ENCODE results near the gene ZNF566. TPM values are rescaled to one million over a fixed set of nuclear protein-coding genes. Genes with fewer than 3 reads are reported as not detected.

The ZNF566 gene
- total and polyA plus RNA-seq, 2 of the 13 experiments (the other 11 are each of a cell fraction or from before 2014, with no cell fraction given): 4.8 to 13.7 TPM

- no peak for TF ChIP-seq ZC3H13 (CRISPR knock-in tag; IDR thresholded peaks at IDR 0.05)
- peak; percentile 90 for TF ChIP-seq ZNF160 (CRISPR knock-in tag; IDR thresholded peaks at IDR 0.05)
- Histone ChIP-seq H2AFZ (ENCODE audit: low read length) (no peak overlapping the region), H3K9me3 (ENCODE audit: low read length) (peaks cover 70% of the 10 kb centered on the region), H3K27me3 (ENCODE audit: control insufficient read depth in 1 of 2, insufficient read depth in 2 of 2, low read length in 2 of 2) (no peaks in the 10 kb centered on the region), H3K36me3 (replicated peaks in 1 of 2; ENCODE audit: control insufficient read depth in 1 of 2, insufficient read depth in 2 of 2, low read length in 2 of 2) (no peaks in the 10 kb centered on the region), H3K27ac (ENCODE audit: extremely low read length, insufficient read depth, low read length) (no peak overlapping the region), H3K4me2 (ENCODE audit: low read depth, low read length) (no peak overlapping the region), H3K9ac (ENCODE audit: insufficient read depth, low read depth, low read length) (no peak overlapping the region), H4K20me1 (ENCODE audit: insufficient read depth, low read length) (no peaks in the 10 kb centered on the region), H3K4me3 (replicated peaks in 1 of 3; ENCODE audit: insufficient read depth in 1 of 3, low read depth in 2 of 3, low read length in 3 of 3) (no peak overlapping the region), H3K4me1 (ENCODE audit: insufficient read depth, low read length) (no peaks in the 10 kb centered on the region), H3K79me2 (ENCODE audit: insufficient read depth, low read length) (no peaks in the 10 kb centered on the region)
- 37% methylated on average over 5 of the region's 5 CpGs for WGBS (ENCODE audit: low lambda C conversion rate)
- ChIA-PET CTCF (ENCODE audit: low intra/inter-chr PET ratio, low total read pairs) (no interaction called here), POLR2A (no interaction called here)
- intact Hi-C loops (cut with micrococcal nuclease; ENCODE audit: unreplicated experiment) (no loop called here), in situ Hi-C loops (cut with HindIII; ENCODE audit: extremely low pct_ligation_motif_present, low pct_unique_long_range_greater_than_20kb) (no loop called here)
- ATAC-seq (no peak), FAIRE-seq (no peak), DNase-seq (ENCODE audit: low spot score) (no peak)
- no TSS peak for BruUV-seq (replicated peaks)
Measured at GRCh38 chr19:36501973-36502372, 12.6 kb upstream of the ZNF566 start.

DNA sequence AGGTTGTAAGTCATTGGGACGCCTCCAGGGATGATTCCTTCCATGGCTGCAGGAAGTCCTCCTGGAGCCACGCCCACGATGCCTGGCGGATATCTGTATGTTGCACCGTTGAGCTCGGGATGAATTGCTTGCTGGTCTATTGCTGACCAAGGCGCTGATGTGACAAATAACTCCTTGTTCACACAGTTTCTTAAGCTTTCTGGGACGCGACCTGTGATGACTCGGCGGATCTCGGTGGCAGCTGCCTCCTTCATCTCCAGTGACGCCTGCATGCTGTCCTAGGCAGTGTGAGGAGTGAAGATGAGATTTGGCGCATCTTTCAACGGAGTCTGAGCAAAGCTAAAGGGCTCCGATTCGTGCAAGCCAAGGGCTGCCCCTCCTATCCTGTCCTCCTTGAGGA lies 7.6 kb upstream of the ZNF566 start:
- Histone ChIP-seq H3K4me3 (replicated peaks in 1 of 3; ENCODE audit: insufficient read depth in 1 of 3, low read depth in 2 of 3, low read length in 3 of 3) (no peak overlapping the region), H3K27ac (ENCODE audit: extremely low read length, insufficient read depth, low read length) (no peak overlapping the region), H2AFZ (ENCODE audit: low read length) (no peak overlapping the region), H3K9ac (ENCODE audit: insufficient read depth, low read depth, low read length) (no peak overlapping the region), H3K9me3 (ENCODE audit: low read length) (peaks cover 36% of the 10 kb centered on the region), H3K79me2 (ENCODE audit: insufficient read depth, low read length) (no peaks in the 10 kb centered on the region), H3K36me3 (replicated peaks in 1 of 2; ENCODE audit: control insufficient read depth in 1 of 2, insufficient read depth in 2 of 2, low read length in 2 of 2) (no peaks in the 10 kb centered on the region), H3K4me2 (ENCODE audit: low read depth, low read length) (no peak overlapping the region), H4K20me1 (ENCODE audit: insufficient read depth, low read length) (no peaks in the 10 kb centered on the region), H3K4me1 (ENCODE audit: insufficient read depth, low read length) (no peaks in the 10 kb centered on the region), H3K27me3 (ENCODE audit: control insufficient read depth in 1 of 2, insufficient read depth in 2 of 2, low read length in 2 of 2) (no peaks in the 10 kb centered on the region)
- 57% methylated on average over 15 of the region's 17 CpGs for WGBS (ENCODE audit: low lambda C conversion rate)
- FAIRE-seq: no peak
- DNase-seq (ENCODE audit: low spot score): no peak
- BruUV-seq (replicated peaks): no TSS peak
- in situ Hi-C loops (cut with HindIII; ENCODE audit: extremely low pct_ligation_motif_present, low pct_unique_long_range_greater_than_20kb): no loop called here
- CTCF ChIA-PET (ENCODE audit: low intra/inter-chr PET ratio, low total read pairs): no interaction called here
- intact Hi-C loops (cut with micrococcal nuclease; ENCODE audit: unreplicated experiment): loop anchor here (10.0 kb wide), 1 partner anchor 372 kb away; no protein-coding TSS in a partner anchor
- POLR2A ChIA-PET: no interaction called here
- no peak for ATAC-seq
- TF ChIP-seq, protein P1, sequence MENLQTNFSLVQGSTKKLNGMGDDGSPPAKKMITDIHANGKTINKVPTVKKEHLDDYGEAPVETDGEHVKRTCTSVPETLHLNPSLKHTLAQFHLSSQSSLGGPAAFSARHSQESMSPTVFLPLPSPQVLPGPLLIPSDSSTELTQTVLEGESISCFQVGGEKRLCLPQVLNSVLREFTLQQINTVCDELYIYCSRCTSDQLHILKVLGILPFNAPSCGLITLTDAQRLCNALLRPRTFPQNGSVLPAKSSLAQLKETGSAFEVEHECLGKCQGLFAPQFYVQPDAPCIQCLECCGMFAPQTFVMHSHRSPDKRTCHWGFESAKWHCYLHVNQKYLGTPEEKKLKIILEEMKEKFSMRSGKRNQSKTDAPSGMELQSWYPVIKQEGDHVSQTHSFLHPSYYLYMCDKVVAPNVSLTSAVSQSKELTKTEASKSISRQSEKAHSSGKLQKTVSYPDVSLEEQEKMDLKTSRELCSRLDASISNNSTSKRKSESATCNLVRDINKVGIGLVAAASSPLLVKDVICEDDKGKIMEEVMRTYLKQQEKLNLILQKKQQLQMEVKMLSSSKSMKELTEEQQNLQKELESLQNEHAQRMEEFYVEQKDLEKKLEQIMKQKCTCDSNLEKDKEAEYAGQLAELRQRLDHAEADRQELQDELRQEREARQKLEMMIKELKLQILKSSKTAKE (CRISPR knock-in tag; IDR thresholded peaks at IDR 0.05; ENCODE audit: borderline replicate concordance): no peak
- TF ChIP-seq BCLAF1 (IDR thresholded peaks at IDR 0.05) (no peak), MAFK (conservative IDR thresholded peaks at IDR 0.05 in 1 of 2, IDR thresholded peaks at IDR 0.05 in 1 of 2; ENCODE audit: low read length in 2 of 2) (peak; percentile 58 to 66; a peak in 3 of 4 replicates), MIER3 (CRISPR knock-in tag; IDR thresholded peaks at IDR 0.05; ENCODE audit: borderline replicate concordance) (no peak), ZNF615 (CRISPR knock-in tag; IDR thresholded peaks at IDR 0.05; ENCODE audit: borderline replicate concordance) (no peak), ZSCAN21 (CRISPR knock-in tag; IDR thresholded peaks at IDR 0.05; ENCODE audit: borderline replicate concordance) (no peak), MAFF (IDR thresholded peaks at IDR 0.05; ENCODE audit: low read depth, low read length) (peak; percentile 53), ATAD3A (CRISPR knock-in tag; IDR thresholded peaks at IDR 0.05) (no peak)
- TF ChIP-seq, protein P2, sequence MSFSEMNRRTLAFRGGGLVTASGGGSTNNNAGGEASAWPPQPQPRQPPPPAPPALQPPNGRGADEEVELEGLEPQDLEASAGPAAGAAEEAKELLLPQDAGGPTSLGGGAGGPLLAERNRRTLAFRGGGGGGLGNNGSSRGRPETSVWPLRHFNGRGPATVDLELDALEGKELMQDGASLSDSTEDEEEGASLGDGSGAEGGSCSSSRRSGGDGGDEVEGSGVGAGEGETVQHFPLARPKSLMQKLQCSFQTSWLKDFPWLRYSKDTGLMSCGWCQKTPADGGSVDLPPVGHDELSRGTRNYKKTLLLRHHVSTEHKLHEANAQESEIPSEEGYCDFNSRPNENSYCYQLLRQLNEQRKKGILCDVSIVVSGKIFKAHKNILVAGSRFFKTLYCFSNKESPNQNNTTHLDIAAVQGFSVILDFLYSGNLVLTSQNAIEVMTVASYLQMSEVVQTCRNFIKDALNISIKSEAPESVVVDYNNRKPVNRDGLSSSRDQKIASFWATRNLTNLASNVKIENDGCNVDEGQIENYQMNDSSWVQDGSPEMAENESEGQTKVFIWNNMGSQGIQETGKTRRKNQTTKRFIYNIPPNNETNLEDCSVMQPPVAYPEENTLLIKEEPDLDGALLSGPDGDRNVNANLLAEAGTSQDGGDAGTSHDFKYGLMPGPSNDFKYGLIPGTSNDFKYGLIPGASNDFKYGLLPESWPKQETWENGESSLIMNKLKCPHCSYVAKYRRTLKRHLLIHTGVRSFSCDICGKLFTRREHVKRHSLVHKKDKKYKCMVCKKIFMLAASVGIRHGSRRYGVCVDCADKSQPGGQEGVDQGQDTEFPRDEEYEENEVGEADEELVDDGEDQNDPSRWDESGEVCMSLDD (CRISPR knock-in tag; IDR thresholded peaks at IDR 0.05; ENCODE audit: borderline replicate concordance): no peak
